Astrocyte (in vitro differentiated cells and primary cell): ENCODE data around the gene ZMAT3. TPM values are rescaled to one million over a fixed set of nuclear protein-coding genes. Genes with fewer than 3 reads are reported as not detected.

Experiments
- DNase-seq: peaks from one replicate; pipeline ENCODE4 v3.0.0-alpha.2; 2010; ENCODE audit warnings: low read depth
- FAIRE-seq: peaks from 2 replicates; lab custom pipeline; 2011; peaks lifted over from hg19 to GRCh38; lab: Jason Lieb, UNC
- H2AFZ ChIP-seq: 2 replicates; pipeline ENCODE4 v1.6.0; 2012; ENCODE audit warnings: low read depth, low read length, inconsistent platforms
- H3K27ac ChIP-seq: 2 replicates; pipeline ENCODE4 v1.5.1; 2011; ENCODE audit warnings: low read depth, low read length, inconsistent platforms
- H3K27me3 ChIP-seq: 2 replicates; pipeline ENCODE4 v1.6.0; 2011; ENCODE audit warnings: low read length, inconsistent platforms; ENCODE audit not compliant: insufficient read depth
- H3K36me3 ChIP-seq: 2 replicates; pipeline ENCODE4 v1.5.1; 2011; ENCODE audit warnings: low read length, inconsistent platforms; ENCODE audit not compliant: insufficient read depth
- H3K4me1 ChIP-seq: 2 replicates; pipeline ENCODE4 v1.5.1; 2011; ENCODE audit warnings: low read length, inconsistent platforms; ENCODE audit not compliant: insufficient read depth
- H3K4me2 ChIP-seq: 2 replicates; pipeline ENCODE4 v1.6.0; 2012; ENCODE audit warnings: low read length, inconsistent platforms
- H3K4me3 ChIP-seq: 2 replicates; pipeline ENCODE4 v1.5.1; 2011; ENCODE audit warnings: low read depth, mild to moderate bottlenecking, low read length, inconsistent platforms; ENCODE audit not compliant: insufficient read depth
- H3K79me2 ChIP-seq: 2 replicates; pipeline ENCODE4 v1.6.0; 2012; ENCODE audit warnings: mild to moderate bottlenecking, low read length, inconsistent platforms; ENCODE audit not compliant: insufficient read depth
- H3K9ac ChIP-seq: 2 replicates; pipeline ENCODE4 v1.6.0; 2012; ENCODE audit warnings: mild to moderate bottlenecking, low read length, inconsistent platforms
- H3K9me3 ChIP-seq: 2 replicates; pipeline ENCODE4 v1.5.1; 2012; ENCODE audit warnings: low read depth, mild to moderate bottlenecking, low read length, inconsistent platforms; ENCODE audit not compliant: insufficient read depth
- H4K20me1 ChIP-seq: 2 replicates; pipeline ENCODE4 v1.6.0; 2012; ENCODE audit warnings: low read length, inconsistent platforms; ENCODE audit not compliant: insufficient read depth
- H3K27ac Mint-ChIP-seq: one replicate; pipeline ENCODE4 v1.8.0; 2021; ENCODE audit warnings: mild to moderate bottlenecking, mixed read lengths; ENCODE audit not compliant: unreplicated experiment
- H3K27me3 Mint-ChIP-seq: one replicate; pipeline ENCODE4 v1.8.0; 2021; ENCODE audit warnings: low read depth, mixed read lengths; ENCODE audit not compliant: unreplicated experiment
- H3K36me3 Mint-ChIP-seq: one replicate; pipeline ENCODE4 v1.8.0; 2021; ENCODE audit warnings: low read depth, mixed read lengths; ENCODE audit not compliant: unreplicated experiment
- H3K4me1 Mint-ChIP-seq: one replicate; pipeline ENCODE4 v1.8.0; 2021; ENCODE audit warnings: low read depth, mixed read lengths; ENCODE audit not compliant: unreplicated experiment
- H3K4me3 Mint-ChIP-seq: one replicate; pipeline ENCODE4 v1.8.0; 2021; ENCODE audit warnings: mild to moderate bottlenecking, moderate library complexity, mixed read lengths; ENCODE audit not compliant: unreplicated experiment
- H3K9me3 Mint-ChIP-seq: one replicate; pipeline ENCODE4 v1.8.0; 2021; ENCODE audit warnings: mild to moderate bottlenecking, mixed read lengths; ENCODE audit not compliant: unreplicated experiment
- CTCF ChIP-seq: IDR thresholded peaks from 2 replicates; pipeline ENCODE4 v1.5.1; 2011; ENCODE audit warnings: low read depth, mild to moderate bottlenecking, inconsistent platforms, low read length, moderate library complexity; ENCODE audit not compliant: insufficient read depth
- EZH2 ChIP-seq: IDR thresholded peaks from 2 replicates; pipeline ENCODE4 v1.6.1; 2012; ENCODE audit warnings: mild to moderate bottlenecking, low read length, inconsistent platforms; ENCODE audit not compliant: insufficient read depth
- total RNA-seq: library from RNA; stranded (reverse); gene quantifications from 2 replicates; pipeline ENCODE4 v1.2.1, GENCODE V29; 2021

The ZMAT3 gene
- total RNA-seq, 1 donor from 2014 or later, result 89.6 TPM

DNA sequence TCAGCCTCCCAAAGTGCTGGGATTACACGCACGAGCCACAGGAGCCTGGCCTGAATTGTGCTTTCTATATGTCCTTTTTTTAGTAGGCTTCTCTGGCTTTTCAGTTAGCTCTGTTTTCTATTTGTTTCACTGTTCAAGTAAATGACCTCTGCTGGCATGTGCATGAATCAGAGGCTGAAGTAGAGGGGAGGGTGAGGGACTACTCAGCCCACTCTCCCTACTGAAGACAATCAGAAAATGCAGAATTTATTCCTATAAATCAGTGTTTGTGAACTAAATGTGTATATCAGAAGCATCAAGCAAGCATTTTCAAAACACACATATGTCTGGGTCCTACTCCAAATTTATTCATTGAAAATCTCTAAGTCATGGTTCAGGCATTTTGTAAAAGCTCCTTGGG, 45.0 kb downstream of the ZMAT3 start:
- H3K9me3 ChIP-seq, result no peaks in the 10 kb centered on the region
- H3K36me3 Mint-ChIP-seq, result peaks cover 13% of the 10 kb centered on the region
- no peak overlapping the region for H2AFZ ChIP-seq
- H3K9me3 Mint-ChIP-seq, result peaks cover 3% of the 10 kb centered on the region
- H3K4me1 Mint-ChIP-seq, result peaks cover 18% of the 10 kb centered on the region
- peak overlapping the region; percentile 93 for H3K27ac Mint-ChIP-seq
- TF ChIP-seq EZH2 (no peak), CTCF (no peak)
- peak; percentile 51 for DNase-seq
- H3K27me3 Mint-ChIP-seq, result no peaks in the 10 kb centered on the region
- no peak overlapping the region for H3K4me3 Mint-ChIP-seq
- peaks cover 13% of the 10 kb centered on the region for H3K4me1 ChIP-seq
- H3K79me2 ChIP-seq, result peaks cover 24% of the 10 kb centered on the region
- H3K27ac ChIP-seq, result peak overlapping the region; percentile 46
- no peaks in the 10 kb centered on the region for H3K27me3 ChIP-seq
- H3K4me2 ChIP-seq, result peak overlapping the region; percentile 45
- peaks cover 8% of the 10 kb centered on the region for H3K36me3 ChIP-seq
- peaks cover 41% of the 10 kb centered on the region for H4K20me1 ChIP-seq
- FAIRE-seq, result no peak
- no peak overlapping the region for H3K4me3 ChIP-seq
- peak overlapping the region; percentile 23 for H3K9ac ChIP-seq

- peak overlapping the region; percentile 24 for H3K4me2 ChIP-seq
- DNase-seq (no peak), FAIRE-seq (peak; percentile 69)
- Mint-ChIP-seq H3K27ac (no peak overlapping the region), H3K36me3 (peaks cover 8% of the 10 kb centered on the region), H3K9me3 (peaks cover 2% of the 10 kb centered on the region), H3K4me3 (no peak overlapping the region), H3K27me3 (no peaks in the 10 kb centered on the region), H3K4me1 (peaks cover 11% of the 10 kb centered on the region)
- no peak overlapping the region for H3K9ac ChIP-seq
- TF ChIP-seq CTCF (no peak), EZH2 (no peak)
- H3K36me3 ChIP-seq, result peaks cover 17% of the 10 kb centered on the region
- H3K9me3 ChIP-seq, result no peaks in the 10 kb centered on the region
- H2AFZ ChIP-seq, result no peak overlapping the region
- no peak overlapping the region for H3K27ac ChIP-seq
- peaks cover 3% of the 10 kb centered on the region for H3K79me2 ChIP-seq
- H3K4me1 ChIP-seq, result no peaks in the 10 kb centered on the region
- no peak overlapping the region for H3K4me3 ChIP-seq
- peaks cover 35% of the 10 kb centered on the region for H4K20me1 ChIP-seq
- no peaks in the 10 kb centered on the region for H3K27me3 ChIP-seq
Observed at GRCh38 chr3:179021119-179021903, 50.3 kb downstream of the ZMAT3 start.

DNA sequence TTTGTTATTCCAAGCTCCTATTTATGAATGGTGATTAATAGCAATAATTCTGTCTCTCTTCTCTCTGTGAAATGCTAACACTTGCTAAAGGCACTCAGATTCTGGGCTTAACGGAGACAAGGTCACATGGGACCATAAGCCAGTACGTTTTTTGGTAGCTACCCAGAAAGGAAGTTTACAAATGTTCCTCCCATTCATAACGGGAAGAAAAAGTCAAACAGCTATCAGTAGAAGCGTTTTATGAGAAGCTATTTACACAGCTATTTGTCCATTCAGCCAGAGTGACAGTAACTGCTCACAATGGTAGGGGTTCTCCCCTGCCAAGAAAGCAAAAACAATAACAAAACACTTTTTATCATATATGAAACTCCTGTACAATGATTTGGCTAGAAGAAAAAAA, 51.5 kb downstream of the ZMAT3 start:
- H2AFZ ChIP-seq, result no peak overlapping the region
- no peaks in the 10 kb centered on the region for H3K27me3 ChIP-seq
- Mint-ChIP-seq H3K4me3 (no peak overlapping the region), H3K4me1 (peaks cover 13% of the 10 kb centered on the region), H3K9me3 (peaks cover 2% of the 10 kb centered on the region), H3K27ac (no peak overlapping the region), H3K36me3 (peaks cover 8% of the 10 kb centered on the region), H3K27me3 (no peaks in the 10 kb centered on the region)
- H3K4me3 ChIP-seq, result no peak overlapping the region
- H3K9ac ChIP-seq, result no peak overlapping the region
- peaks cover 35% of the 10 kb centered on the region for H4K20me1 ChIP-seq
- no peak for TF ChIP-seq EZH2
- TF ChIP-seq CTCF, result no peak
- no peak overlapping the region for H3K27ac ChIP-seq
- H3K36me3 ChIP-seq, result peaks cover 17% of the 10 kb centered on the region
- DNase-seq (no peak), FAIRE-seq (no peak)
- H3K4me1 ChIP-seq, result no peaks in the 10 kb centered on the region
- H3K4me2 ChIP-seq, result no peak overlapping the region
- peaks cover 3% of the 10 kb centered on the region for H3K79me2 ChIP-seq
- H3K9me3 ChIP-seq, result no peaks in the 10 kb centered on the region
